HepG2 (cell line): ENCODE measurements around the gene TMEM134. TPM values are rescaled to one million over a fixed set of nuclear protein-coding genes. Genes with fewer than 3 reads are reported as not detected.
A peak's percentile ranks its signal among the peaks of the same experiment; 100 is the strongest.

Source experiments
- ETV5 ChIP-seq: IDR thresholded peaks from 2 replicates; pipeline ENCODE4 v1.6.1; 2018; ENCODE audit warnings: missing biosample characterization, missing genetic modification reagents, inconsistent platforms, borderline replicate concordance
- IKZF4 ChIP-seq: sonication (generic); formaldehyde crosslinking; IDR thresholded peaks from 2 replicates; pipeline ENCODE4 v1.5.1; 2020; ENCODE audit warnings: borderline replicate concordance, mild to moderate bottlenecking, low read depth, missing genetic modification reagents; ENCODE audit errors: not compliant biosample characterization
- ISX ChIP-seq: sonication (generic); formaldehyde crosslinking; conservative IDR thresholded peaks from 2 replicates; pipeline ENCODE4 v1.5.0; 2020; ENCODE audit warnings: missing genetic modification reagents
- JUNB ChIP-seq: sonication (generic); formaldehyde crosslinking; IDR thresholded peaks from 2 replicates; pipeline ENCODE4 v1.8.0; 2022; ENCODE audit warnings: missing genetic modification reagents, mild to moderate bottlenecking, borderline replicate concordance
- PHF21A ChIP-seq: sonication (generic); formaldehyde crosslinking; IDR thresholded peaks from 2 replicates; pipeline ENCODE4 v1.5.0; 2020; ENCODE audit warnings: mild to moderate bottlenecking, missing genetic modification reagents
- PHF8 ChIP-seq: sonication (generic); formaldehyde crosslinking; IDR thresholded peaks from 2 replicates; pipeline ENCODE4 v1.5.0; 2020; ENCODE audit warnings: missing genetic modification reagents
- RARG ChIP-seq: sonication (generic); formaldehyde crosslinking; IDR thresholded peaks from 2 replicates; pipeline ENCODE4 v1.4.0; 2020; ENCODE audit warnings: low read depth, mild to moderate bottlenecking, missing genetic modification reagents
- SIN3A ChIP-seq: IDR thresholded peaks from 2 replicates; pipeline ENCODE4 v1.6.1; 2011; ENCODE audit warnings: low read depth, mild to moderate bottlenecking, control low read depth, low read length, borderline replicate concordance
- polyA plus RNA-seq, 8 experiments: library from polyadenylated mRNA; depleted of rRNA in 3 of 8; stranded (reverse) in 7 of 8; unstranded in 1 of 8; fragments of >200 nt; fragmentation: Illumina TruSeq in 4 of 8; extraction: Trizol in 4 of 8; gene quantifications; 2 replicates each; pipeline versions ENCODE4 v1.2.1 to v1.2.3, GENCODE V29; 2011 to 2016; ENCODE audit warnings: low read depth in 4 of 8, missing spikeins in 1 of 8, mixed read lengths in 1 of 8; ENCODE audit not compliant: insufficient read depth in 1 of 8
- total RNA-seq, 5 experiments: library from RNA; depleted of rRNA; stranded (reverse); fragments of >200 nt; fragmentation: Illumina TruSeq; extraction: Trizol; gene quantifications; 2 replicates each; pipeline ENCODE4 v1.2.3, GENCODE V29; 2016; ENCODE audit warnings: low read depth in 1 of 5
- TF ChIP-seq, protein P1 (sequence below): IDR thresholded peaks from 2 replicates; pipeline ENCODE4 v1.6.1; 2012; ENCODE audit warnings: low read length, improper control_type of control experiment
- TF ChIP-seq, protein P2 (sequence below): IDR thresholded peaks from 2 replicates; pipeline ENCODE4 v1.6.1; 2016; ENCODE audit warnings: low read depth, missing genetic modification reagents, missing compliant biosample characterization
- TF ChIP-seq, protein P3 (sequence below): sonication (generic); formaldehyde crosslinking; IDR thresholded peaks from 2 replicates; pipeline ENCODE4 v1.4.0; 2020; ENCODE audit warnings: missing genetic modification reagents, borderline replicate concordance
- TF ChIP-seq, protein P4 (sequence below): sonication (generic); IDR thresholded peaks from 2 replicates; pipeline ENCODE4 v1.6.1; 2016; ENCODE audit warnings: low read depth, borderline replicate concordance

The TMEM134 gene
- total and polyA plus RNA-seq, 2 of the 13 experiments (the other 11 are each of a cell fraction or from before 2014, with no cell fraction given) = 6.9 to 26.9 TPM

DNA sequence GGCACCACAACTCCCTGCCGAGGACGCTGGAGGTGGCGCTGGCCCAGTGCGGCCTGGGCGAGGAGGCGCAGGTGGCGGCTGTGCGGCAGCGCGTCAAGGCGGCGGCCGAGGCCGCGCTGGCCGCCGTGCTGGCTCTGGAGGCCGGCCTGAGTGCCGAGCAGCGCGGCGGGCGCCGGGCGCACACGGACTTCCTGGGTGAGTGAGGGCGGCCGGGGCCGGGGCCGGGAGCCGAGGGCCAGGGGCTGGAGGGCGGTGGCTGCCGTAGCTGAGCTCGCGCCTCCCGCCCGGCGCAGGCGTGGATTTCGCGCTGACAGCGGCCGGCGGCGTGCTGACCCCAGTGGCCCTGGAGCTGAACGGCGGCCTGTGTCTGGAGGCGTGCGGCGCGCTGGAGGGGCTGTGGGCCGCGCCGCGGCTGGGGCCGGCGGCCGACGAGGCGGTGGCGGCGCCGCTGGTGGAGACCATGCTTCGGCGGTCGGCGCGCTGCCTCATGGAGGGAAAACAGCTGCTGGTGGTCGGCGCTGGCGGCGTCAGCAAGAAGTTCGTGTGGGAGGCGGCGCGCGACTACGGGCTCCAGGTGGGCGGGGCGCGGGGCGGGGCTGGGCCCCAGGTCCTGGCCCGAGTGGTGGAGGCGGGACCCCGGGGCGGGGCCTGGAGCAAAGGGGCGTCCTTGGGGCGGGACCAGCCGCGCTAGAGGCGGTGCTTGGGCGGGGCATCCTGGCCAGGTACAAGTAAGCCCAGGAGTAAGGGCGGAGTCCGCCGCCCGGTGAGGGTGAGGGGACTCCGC, 48.2 kb downstream of the TMEM134 start (continued):
- TF ChIP-seq, protein P1, sequence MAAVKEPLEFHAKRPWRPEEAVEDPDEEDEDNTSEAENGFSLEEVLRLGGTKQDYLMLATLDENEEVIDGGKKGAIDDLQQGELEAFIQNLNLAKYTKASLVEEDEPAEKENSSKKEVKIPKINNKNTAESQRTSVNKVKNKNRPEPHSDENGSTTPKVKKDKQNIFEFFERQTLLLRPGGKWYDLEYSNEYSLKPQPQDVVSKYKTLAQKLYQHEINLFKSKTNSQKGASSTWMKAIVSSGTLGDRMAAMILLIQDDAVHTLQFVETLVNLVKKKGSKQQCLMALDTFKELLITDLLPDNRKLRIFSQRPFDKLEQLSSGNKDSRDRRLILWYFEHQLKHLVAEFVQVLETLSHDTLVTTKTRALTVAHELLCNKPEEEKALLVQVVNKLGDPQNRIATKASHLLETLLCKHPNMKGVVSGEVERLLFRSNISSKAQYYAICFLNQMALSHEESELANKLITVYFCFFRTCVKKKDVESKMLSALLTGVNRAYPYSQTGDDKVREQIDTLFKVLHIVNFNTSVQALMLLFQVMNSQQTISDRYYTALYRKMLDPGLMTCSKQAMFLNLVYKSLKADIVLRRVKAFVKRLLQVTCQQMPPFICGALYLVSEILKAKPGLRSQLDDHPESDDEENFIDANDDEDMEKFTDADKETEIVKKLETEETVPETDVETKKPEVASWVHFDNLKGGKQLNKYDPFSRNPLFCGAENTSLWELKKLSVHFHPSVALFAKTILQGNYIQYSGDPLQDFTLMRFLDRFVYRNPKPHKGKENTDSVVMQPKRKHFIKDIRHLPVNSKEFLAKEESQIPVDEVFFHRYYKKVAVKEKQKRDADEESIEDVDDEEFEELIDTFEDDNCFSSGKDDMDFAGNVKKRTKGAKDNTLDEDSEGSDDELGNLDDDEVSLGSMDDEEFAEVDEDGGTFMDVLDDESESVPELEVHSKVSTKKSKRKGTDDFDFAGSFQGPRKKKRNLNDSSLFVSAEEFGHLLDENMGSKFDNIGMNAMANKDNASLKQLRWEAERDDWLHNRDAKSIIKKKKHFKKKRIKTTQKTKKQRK = no peak
- TF ChIP-seq, protein P2, sequence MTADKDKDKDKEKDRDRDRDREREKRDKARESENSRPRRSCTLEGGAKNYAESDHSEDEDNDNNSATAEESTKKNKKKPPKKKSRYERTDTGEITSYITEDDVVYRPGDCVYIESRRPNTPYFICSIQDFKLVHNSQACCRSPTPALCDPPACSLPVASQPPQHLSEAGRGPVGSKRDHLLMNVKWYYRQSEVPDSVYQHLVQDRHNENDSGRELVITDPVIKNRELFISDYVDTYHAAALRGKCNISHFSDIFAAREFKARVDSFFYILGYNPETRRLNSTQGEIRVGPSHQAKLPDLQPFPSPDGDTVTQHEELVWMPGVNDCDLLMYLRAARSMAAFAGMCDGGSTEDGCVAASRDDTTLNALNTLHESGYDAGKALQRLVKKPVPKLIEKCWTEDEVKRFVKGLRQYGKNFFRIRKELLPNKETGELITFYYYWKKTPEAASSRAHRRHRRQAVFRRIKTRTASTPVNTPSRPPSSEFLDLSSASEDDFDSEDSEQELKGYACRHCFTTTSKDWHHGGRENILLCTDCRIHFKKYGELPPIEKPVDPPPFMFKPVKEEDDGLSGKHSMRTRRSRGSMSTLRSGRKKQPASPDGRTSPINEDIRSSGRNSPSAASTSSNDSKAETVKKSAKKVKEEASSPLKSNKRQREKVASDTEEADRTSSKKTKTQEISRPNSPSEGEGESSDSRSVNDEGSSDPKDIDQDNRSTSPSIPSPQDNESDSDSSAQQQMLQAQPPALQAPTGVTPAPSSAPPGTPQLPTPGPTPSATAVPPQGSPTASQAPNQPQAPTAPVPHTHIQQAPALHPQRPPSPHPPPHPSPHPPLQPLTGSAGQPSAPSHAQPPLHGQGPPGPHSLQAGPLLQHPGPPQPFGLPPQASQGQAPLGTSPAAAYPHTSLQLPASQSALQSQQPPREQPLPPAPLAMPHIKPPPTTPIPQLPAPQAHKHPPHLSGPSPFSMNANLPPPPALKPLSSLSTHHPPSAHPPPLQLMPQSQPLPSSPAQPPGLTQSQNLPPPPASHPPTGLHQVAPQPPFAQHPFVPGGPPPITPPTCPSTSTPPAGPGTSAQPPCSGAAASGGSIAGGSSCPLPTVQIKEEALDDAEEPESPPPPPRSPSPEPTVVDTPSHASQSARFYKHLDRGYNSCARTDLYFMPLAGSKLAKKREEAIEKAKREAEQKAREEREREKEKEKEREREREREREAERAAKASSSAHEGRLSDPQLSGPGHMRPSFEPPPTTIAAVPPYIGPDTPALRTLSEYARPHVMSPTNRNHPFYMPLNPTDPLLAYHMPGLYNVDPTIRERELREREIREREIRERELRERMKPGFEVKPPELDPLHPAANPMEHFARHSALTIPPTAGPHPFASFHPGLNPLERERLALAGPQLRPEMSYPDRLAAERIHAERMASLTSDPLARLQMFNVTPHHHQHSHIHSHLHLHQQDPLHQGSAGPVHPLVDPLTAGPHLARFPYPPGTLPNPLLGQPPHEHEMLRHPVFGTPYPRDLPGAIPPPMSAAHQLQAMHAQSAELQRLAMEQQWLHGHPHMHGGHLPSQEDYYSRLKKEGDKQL (CRISPR knock-in tag) = no peak
- TF ChIP-seq SIN3A (peak; percentile 66; the same call in 1 of the 2 replicates), PHF21A (no peak), ETV5 (CRISPR knock-in tag) (0 out of 2 replicates have a peak, but pooled peaks have one; percentile 6), JUNB (CRISPR knock-in tag) (no peak), PHF8 (CRISPR knock-in tag) (0 out of 2 replicates have a peak, but pooled peaks have one; percentile 20), ISX (CRISPR knock-in tag) (no peak), RARG (CRISPR knock-in tag) (no peak), IKZF4 (CRISPR knock-in tag) (no peak)
- TF ChIP-seq, protein P3, sequence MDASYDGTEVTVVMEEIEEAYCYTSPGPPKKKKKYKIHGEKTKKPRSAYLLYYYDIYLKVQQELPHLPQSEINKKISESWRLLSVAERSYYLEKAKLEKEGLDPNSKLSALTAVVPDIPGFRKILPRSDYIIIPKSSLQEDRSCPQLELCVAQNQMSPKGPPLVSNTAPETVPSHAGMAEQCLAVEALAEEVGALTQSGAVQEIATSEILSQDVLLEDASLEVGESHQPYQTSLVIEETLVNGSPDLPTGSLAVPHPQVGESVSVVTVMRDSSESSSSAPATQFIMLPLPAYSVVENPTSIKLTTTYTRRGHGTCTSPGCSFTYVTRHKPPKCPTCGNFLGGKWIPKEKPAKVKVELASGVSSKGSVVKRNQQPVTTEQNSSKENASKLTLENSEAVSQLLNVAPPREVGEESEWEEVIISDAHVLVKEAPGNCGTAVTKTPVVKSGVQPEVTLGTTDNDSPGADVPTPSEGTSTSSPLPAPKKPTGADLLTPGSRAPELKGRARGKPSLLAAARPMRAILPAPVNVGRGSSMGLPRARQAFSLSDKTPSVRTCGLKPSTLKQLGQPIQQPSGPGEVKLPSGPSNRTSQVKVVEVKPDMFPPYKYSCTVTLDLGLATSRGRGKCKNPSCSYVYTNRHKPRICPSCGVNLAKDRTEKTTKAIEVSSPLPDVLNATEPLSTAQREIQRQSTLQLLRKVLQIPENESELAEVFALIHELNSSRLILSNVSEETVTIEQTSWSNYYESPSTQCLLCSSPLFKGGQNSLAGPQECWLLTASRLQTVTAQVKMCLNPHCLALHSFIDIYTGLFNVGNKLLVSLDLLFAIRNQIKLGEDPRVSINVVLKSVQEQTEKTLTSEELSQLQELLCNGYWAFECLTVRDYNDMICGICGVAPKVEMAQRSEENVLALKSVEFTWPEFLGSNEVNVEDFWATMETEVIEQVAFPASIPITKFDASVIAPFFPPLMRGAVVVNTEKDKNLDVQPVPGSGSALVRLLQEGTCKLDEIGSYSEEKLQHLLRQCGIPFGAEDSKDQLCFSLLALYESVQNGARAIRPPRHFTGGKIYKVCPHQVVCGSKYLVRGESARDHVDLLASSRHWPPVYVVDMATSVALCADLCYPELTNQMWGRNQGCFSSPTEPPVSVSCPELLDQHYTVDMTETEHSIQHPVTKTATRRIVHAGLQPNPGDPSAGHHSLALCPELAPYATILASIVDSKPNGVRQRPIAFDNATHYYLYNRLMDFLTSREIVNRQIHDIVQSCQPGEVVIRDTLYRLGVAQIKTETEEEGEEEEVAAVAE (CRISPR knock-in tag) = no peak
- TF ChIP-seq, protein P4, sequence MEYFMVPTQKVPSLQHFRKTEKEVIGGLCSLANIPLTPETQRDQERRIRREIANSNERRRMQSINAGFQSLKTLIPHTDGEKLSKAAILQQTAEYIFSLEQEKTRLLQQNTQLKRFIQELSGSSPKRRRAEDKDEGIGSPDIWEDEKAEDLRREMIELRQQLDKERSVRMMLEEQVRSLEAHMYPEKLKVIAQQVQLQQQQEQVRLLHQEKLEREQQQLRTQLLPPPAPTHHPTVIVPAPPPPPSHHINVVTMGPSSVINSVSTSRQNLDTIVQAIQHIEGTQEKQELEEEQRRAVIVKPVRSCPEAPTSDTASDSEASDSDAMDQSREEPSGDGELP = peak; percentile 55; the same call in 1 of the 2 replicates
